HEK293T (cell line): ENCODE results near the gene GNB3.

Source experiments
- CTCF ChIA-PET: fragments of 350-600 bp; formaldehyde crosslinking; extraction: SDS; loops from one replicate; lab custom pipeline; 2021; ENCODE audit warnings: antibody characterized with exemption, inconsistent platforms; lab: Yijun Ruan, JAX
- POLR2A ChIA-PET: fragments of 350-600 bp; formaldehyde crosslinking; extraction: SDS; loops from one replicate; lab custom pipeline; 2020; ENCODE audit warnings: antibody characterized with exemption, inconsistent platforms; lab: Yijun Ruan, JAX
- DNase-seq: peaks from one replicate; pipeline ENCODE4 v3.0.0; 2012; ENCODE audit warnings: mixed read lengths; ENCODE audit errors: extremely low spot score
- ARNT ChIP-seq: fragments of 450-650 bp; IDR thresholded peaks from 2 replicates; pipeline ENCODE4 v1.6.1; 2017; ENCODE audit warnings: mild to moderate bottlenecking
- BHLHE40 ChIP-seq: fragments of 450-650 bp; IDR thresholded peaks from 2 replicates; pipeline ENCODE4 v1.6.1; 2016; ENCODE audit warnings: mild to moderate bottlenecking, moderate library complexity, borderline replicate concordance
- CTBP1 ChIP-seq: fragments of 450-650 bp; IDR thresholded peaks from 2 replicates; pipeline ENCODE4 v1.6.1; 2016; ENCODE audit warnings: borderline replicate concordance
- ELF4 ChIP-seq: fragments of 450-650 bp; IDR thresholded peaks from 2 replicates; pipeline ENCODE4 v1.6.1; 2017; ENCODE audit warnings: antibody characterized with exemption
- FOXA1 ChIP-seq: fragments of 450-650 bp; IDR thresholded peaks from 2 replicates; pipeline ENCODE4 v1.6.1; 2016; ENCODE audit warnings: mild to moderate bottlenecking
- FOXK2 ChIP-seq: fragments of 450-650 bp; IDR thresholded peaks from 2 replicates; pipeline ENCODE4 v1.6.1; 2016; ENCODE audit warnings: mild to moderate bottlenecking
- FOXM1 ChIP-seq: fragments of 450-650 bp; IDR thresholded peaks from 2 replicates; pipeline ENCODE4 v1.6.1; 2017; ENCODE audit warnings: mild to moderate bottlenecking, borderline replicate concordance
- HDGF ChIP-seq: fragments of 450-650 bp; IDR thresholded peaks from 2 replicates; pipeline ENCODE4 v1.6.1; 2017; ENCODE audit warnings: antibody characterized with exemption, borderline replicate concordance
- L3MBTL2 ChIP-seq: fragments of 450-650 bp; conservative IDR thresholded peaks from 2 replicates; pipeline ENCODE4 v1.6.1; 2016; ENCODE audit warnings: mild to moderate bottlenecking
- LEF1 ChIP-seq: fragments of 450-650 bp; IDR thresholded peaks from 2 replicates; pipeline ENCODE4 v1.6.1; 2017; ENCODE audit warnings: mild to moderate bottlenecking, borderline replicate concordance
- NFRKB ChIP-seq: fragments of 450-650 bp; IDR thresholded peaks from 2 replicates; pipeline ENCODE4 v1.6.1; 2016; ENCODE audit warnings: mild to moderate bottlenecking, moderate library complexity
- SP1 ChIP-seq: fragments of 450-650 bp; IDR thresholded peaks from 2 replicates; pipeline ENCODE4 v1.6.1; 2017
- SUZ12 ChIP-seq: fragments of 450-650 bp; IDR thresholded peaks from 2 replicates; pipeline ENCODE4 v1.6.1; 2016; ENCODE audit warnings: mild to moderate bottlenecking
- TARDBP ChIP-seq: fragments of 450-650 bp; IDR thresholded peaks from 2 replicates; pipeline ENCODE4 v1.6.1; 2016
- ZNF384 ChIP-seq: fragments of 450-650 bp; IDR thresholded peaks from 2 replicates; pipeline ENCODE4 v1.6.1; 2016
- TF ChIP-seq, protein P1 (sequence below): fragments of 450-650 bp; IDR thresholded peaks from 2 replicates; pipeline ENCODE4 v1.6.1; 2016

GNB3 gene

DNA sequence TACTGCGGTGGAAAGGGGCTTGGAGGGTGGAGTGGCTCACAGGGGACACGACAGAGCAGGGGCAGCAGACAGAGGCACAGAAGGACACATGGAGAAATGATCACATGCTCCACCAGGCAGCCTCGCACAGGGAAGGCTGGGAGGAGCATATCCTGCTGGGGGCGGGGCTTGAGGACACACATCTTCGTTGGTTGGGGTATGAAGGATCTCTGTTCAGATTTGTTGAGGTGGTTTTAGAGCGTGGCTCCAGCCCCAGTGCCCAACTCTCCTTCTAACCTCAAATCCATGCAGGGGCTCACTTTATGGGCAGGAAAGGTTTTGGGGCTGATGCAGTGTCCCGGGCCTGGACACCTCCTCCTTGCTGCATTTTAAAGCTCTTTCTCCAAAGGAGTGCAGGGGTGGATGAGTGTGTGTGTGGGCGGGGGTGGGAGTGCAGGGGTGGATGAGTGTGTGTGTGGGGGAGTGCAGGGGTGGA is 13.3 kb upstream of the GNB3 start:
- ChIA-PET CTCF (interaction anchor here (0.6 to 2.0 kb wide), 3 partner anchors 9 to 74 kb away, joined by 3 to 10 read pairs (median 3); partner anchors contain the start of genes MLF2 and PTMS), POLR2A (interaction anchor here (0.6 to 5.5 kb wide), 14 partner anchors 13 to 290 kb away, joined by 3 to 49 read pairs (median 4); partner anchors contain the start of genes CDCA3, COPS7A, GNB3 and MLF2)
- TF ChIP-seq L3MBTL2, result peak; percentile 45; the same call in 1 of the 2 replicates
- no peak for TF ChIP-seq LEF1
- peak; percentile 84 for DNase-seq

DNA sequence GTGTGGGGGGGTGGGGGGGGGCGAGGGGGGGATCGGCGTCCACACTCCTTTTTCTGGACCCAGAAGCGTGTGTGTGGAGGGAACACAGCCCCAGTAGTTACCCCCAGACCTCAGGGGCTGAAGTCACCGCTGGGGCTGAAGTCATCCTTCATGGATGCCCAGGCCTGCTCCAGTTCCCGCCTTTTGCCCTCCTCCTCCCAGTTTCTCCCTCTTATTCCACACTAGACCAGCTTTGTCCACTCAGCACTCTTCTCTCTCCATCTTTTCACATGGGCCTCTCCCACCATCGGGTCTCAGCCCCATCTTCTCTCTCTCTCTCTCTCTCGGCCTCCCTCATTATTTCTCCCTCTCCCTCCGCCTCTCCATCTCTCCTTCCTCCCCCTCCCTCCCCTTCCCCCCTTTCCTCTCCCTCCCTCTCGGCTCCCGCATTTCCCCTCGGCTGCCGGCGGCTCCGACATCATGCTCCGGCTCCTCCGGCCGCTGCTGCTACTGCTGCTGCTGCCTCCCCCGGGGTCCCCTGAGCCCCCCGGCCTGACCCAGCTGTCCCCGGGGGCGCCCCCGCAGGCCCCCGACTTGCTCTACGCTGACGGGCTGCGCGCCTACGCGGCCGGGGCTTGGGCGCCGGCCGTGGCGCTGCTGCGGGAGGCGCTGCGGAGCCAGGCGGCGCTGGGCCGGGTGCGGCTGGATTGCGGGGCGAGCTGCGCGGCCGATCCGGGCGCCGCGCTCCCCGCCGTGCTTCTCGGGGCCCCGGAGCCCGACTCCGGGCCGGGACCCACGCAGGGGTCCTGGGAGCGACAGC is 12.5 kb upstream of the GNB3 start, which contains the start of gene P3H3:
TSS of gene P3H3 (plus strand) at position 426 of the 799 bp plus-strand sequence. CDS start at position 460, 34 bp downstream.
- ChIA-PET CTCF (interaction anchor here (1.2 to 2.0 kb wide), 3 partner anchors 24 to 75 kb away, joined by 3 to 10 read pairs (median 4); partner anchors contain the start of genes MLF2, PTMS and USP5), POLR2A (interaction anchor here (0.5 to 5.5 kb wide), 17 partner anchors 12 to 291 kb away, joined by 3 to 49 read pairs (median 4); partner anchors contain the start of genes C12orf57, CDCA3, COPS7A and GNB3)
- DNase-seq, result peak; percentile 46
- no peak for TF ChIP-seq ELF4
- peak; percentile 51 for TF ChIP-seq L3MBTL2

DNA sequence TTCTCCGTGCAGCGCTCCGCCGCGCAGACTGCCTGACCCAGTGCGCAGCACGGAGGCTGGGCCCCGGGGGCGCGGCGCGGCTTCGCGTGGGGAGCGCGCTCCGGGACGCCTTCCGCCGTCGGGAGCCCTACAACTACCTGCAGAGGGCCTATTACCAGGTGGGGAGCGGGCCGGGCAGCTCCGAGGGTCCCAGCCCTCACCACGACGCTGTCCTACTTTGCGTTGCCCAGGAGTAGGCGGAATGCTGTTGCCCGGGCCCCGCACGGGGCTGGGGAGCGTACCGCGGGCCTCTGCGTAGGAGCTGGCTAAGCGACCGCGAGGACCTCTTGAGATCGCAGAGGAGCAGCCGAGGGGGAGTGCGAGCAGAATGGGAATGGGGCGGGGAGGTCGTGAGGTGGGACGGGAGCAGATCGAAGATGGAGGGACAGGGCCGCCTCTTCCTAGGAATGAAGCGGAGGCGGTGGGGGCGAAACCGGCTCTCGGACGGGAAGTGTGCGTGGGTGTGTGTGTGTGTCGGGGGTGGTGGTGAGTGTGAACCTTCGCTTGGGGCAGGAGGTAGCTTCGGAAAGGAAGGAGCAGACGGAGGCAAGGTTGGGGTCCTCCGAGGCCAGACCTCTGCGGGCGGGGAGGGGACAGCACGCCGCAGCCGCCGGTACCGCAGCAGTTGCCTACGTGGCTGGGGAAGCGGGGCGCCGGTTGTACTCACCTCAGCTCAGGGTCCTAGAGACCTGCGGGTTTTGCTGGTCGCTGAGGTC is 11.8 kb upstream of the GNB3 start:
- ChIA-PET POLR2A (interaction anchor here (0.5 to 5.5 kb wide), 19 partner anchors 8 to 265 kb away, joined by 3 to 49 read pairs (median 4); partner anchors contain the start of genes C12orf57, CD4, CDCA3 and COPS7A), CTCF (interaction anchor here (0.6 to 1.2 kb wide), 4 partner anchors 23 to 163 kb away, joined by 3 to 6 read pairs (median 4); partner anchors contain the start of genes PTMS, SPSB2 and USP5)
- DNase-seq, result peak; percentile 51
- no peak for TF ChIP-seq SP1
- TF ChIP-seq L3MBTL2, result no peak
- TF ChIP-seq CTBP1, result no peak
- no peak for TF ChIP-seq ARNT
- TF ChIP-seq, protein P1, sequence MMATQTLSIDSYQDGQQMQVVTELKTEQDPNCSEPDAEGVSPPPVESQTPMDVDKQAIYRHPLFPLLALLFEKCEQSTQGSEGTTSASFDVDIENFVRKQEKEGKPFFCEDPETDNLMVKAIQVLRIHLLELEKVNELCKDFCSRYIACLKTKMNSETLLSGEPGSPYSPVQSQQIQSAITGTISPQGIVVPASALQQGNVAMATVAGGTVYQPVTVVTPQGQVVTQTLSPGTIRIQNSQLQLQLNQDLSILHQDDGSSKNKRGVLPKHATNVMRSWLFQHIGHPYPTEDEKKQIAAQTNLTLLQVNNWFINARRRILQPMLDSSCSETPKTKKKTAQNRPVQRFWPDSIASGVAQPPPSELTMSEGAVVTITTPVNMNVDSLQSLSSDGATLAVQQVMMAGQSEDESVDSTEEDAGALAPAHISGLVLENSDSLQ, result no peak
- TF ChIP-seq BHLHE40, result no peak
- TF ChIP-seq NFRKB, result no peak
- TF ChIP-seq ELF4, result no peak
- TF ChIP-seq HDGF, result no peak
- TF ChIP-seq TARDBP, result no peak
- no peak for TF ChIP-seq FOXA1

- CTCF ChIA-PET, result interaction anchor here (0.6 to 1.2 kb wide), 3 partner anchors 23 to 164 kb away, joined by 3 to 6 read pairs (median 4); partner anchors contain the start of genes SPSB2 and USP5
Measured at GRCh38 chr12:6829536-6830220, 11.0 kb upstream of the GNB3 start.

DNA sequence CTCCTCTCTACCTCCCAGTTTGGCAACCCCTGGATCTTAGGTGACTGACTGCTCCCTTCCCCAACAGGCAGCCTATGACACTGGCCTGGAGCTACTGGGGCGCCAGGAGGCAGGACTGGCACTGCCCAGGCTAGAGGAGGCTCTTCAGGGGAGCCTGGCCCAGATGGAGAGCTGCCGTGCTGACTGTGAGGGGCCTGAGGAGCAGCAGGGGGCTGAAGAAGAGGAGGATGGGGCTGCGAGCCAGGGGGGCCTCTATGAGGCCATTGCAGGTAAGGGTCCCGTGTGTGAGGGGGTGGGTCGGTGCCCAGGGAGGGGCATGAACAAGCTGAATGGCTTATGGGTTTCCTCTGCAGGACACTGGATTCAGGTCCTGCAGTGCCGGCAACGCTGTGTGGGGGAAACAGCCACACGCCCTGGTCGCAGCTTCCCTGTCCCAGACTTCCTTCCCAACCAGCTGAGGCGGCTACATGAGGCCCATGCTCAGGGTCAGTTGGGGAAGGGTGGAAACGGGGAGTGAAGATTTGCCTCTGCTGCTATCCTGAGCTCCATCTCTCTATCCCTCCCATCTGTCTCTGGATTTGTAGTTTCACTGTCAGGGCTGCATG is 10.3 kb upstream of the GNB3 start:
- CTCF ChIA-PET, result interaction anchor here (1.1 to 2.1 kb wide), 2 partner anchors 42 to 76 kb away, joined by 6 read pairs; partner anchors contain the start of gene SPSB2
- no peak for DNase-seq
- TF ChIP-seq SUZ12 (no peak), NFRKB (no peak), HDGF (no peak), FOXK2 (no peak), L3MBTL2 (no peak), FOXM1 (no peak), CTBP1 (no peak), SP1 (no peak), FOXA1 (no peak), LEF1 (no peak), TARDBP (no peak), ELF4 (no peak), ZNF384 (no peak), ARNT (no peak), BHLHE40 (no peak)
- TF ChIP-seq, protein P1, result no peak
- POLR2A ChIA-PET, result interaction anchor here (1.0 to 5.5 kb wide), 9 partner anchors 9 to 106 kb away, joined by 3 to 49 read pairs (median 4); partner anchors contain the start of genes CDCA3, COPS7A, GPR162 and MLF2

More at GRCh38 chr12:6829536-6830220, 11.0 kb upstream of the GNB3 start:
- POLR2A ChIA-PET, result interaction anchor here (0.7 to 5.5 kb wide), 15 partner anchors 8 to 266 kb away, joined by 3 to 49 read pairs (median 4); partner anchors contain the start of genes C12orf57, CD4, CDCA3 and COPS7A
- no peak for DNase-seq
- no peak for TF ChIP-seq ARNT
